H1 (cell line): ENCODE measurements around the gene RASGRP1. TPM values are rescaled to one million over a fixed set of nuclear protein-coding genes. Genes with fewer than 3 reads are reported as not detected.

Experiments
- ASH2L ChIP-seq: fragments of 200-600, 300-600 bp; sonication (generic); IDR thresholded peaks from one replicate; pipeline ENCODE4 v1.7.1; 2017; ENCODE audit warnings: low read length
- ATF2 ChIP-seq: IDR thresholded peaks from 2 replicates; pipeline ENCODE4 v1.6.1; 2012; ENCODE audit warnings: low read length, inconsistent platforms
- BRCA1 ChIP-seq: IDR thresholded peaks from 2 replicates; pipeline ENCODE4 v1.6.1; 2012; ENCODE audit warnings: low read depth, low read length, improper control_type of control experiment
- CTCF ChIP-seq, 3 experiments: IDR thresholded peaks; 1 replicate in 2 of 3; 2 replicates in 1 of 3; pipeline versions ENCODE4 v1.5.1 to v1.6.1; 2011; ENCODE audit warnings: low read length in 3 of 3, mild to moderate bottlenecking in 3 of 3, inconsistent platforms in 2 of 3, low read depth in 1 of 3, moderate library complexity in 1 of 3; ENCODE audit not compliant: insufficient read depth in 1 of 3; ENCODE audit errors: control extremely low read depth in 1 of 3
- EZH2 ChIP-seq: fragments of 200-600 bp; sonication (generic); IDR thresholded peaks from 2 replicates; pipeline ENCODE4 v1.7.1; 2012; ENCODE audit warnings: low read depth, mild to moderate bottlenecking, moderate library complexity, low read length, inconsistent platforms; ENCODE audit not compliant: severe bottlenecking
- RNF2 ChIP-seq: fragments of 200-900, 300-1000 bp; sonication (generic); IDR thresholded peaks from 2 replicates; pipeline ENCODE4 v1.7.1; 2016; ENCODE audit warnings: borderline replicate concordance, low read depth, mild to moderate bottlenecking, antibody characterized with exemption, low read length; ENCODE audit not compliant: poor library complexity, severe bottlenecking; ENCODE audit errors: missing control alignments
- RXRA ChIP-seq: IDR thresholded peaks from 2 replicates; pipeline ENCODE4 v1.6.1; 2011; ENCODE audit warnings: low read depth, mild to moderate bottlenecking, low read length, moderate library complexity; ENCODE audit not compliant: insufficient read depth
- TAF1 ChIP-seq: IDR thresholded peaks from 2 replicates; pipeline ENCODE4 v1.6.1; 2011; ENCODE audit warnings: mild to moderate bottlenecking, low read depth, low read length
- TBP ChIP-seq: IDR thresholded peaks from 2 replicates; pipeline ENCODE4 v1.6.1; 2011; ENCODE audit warnings: low read depth, low read length, improper control_type of control experiment
- polyA plus RNA-seq, 7 experiments: library from polyadenylated mRNA; depleted of rRNA in 3 of 7; stranded (reverse) in 5 of 7; unstranded in 2 of 7; fragments of >200 nt in 5 of 7; fragments of 200-250 nt in 2 of 7; gene quantifications; 1 replicate in 5 of 7; 2 replicates in 1 of 7; 4 replicates in 1 of 7; pipeline versions ENCODE4 v1.2.1 to v1.2.3, GENCODE V29; 2011 to 2013; ENCODE audit warnings: missing spikeins in 2 of 7, mixed read lengths in 2 of 7
- total RNA-seq: library from RNA; stranded (reverse); fragmentation: NEBNext Ultra II Directional; extraction: Animal tissue kit (Norgen Biotek cat#: 25700); gene quantifications from 2 replicates; pipeline ENCODE4 v1.2.1, GENCODE V29; 2021
- TF ChIP-seq, protein P1 (sequence below): IDR thresholded peaks from 2 replicates; pipeline ENCODE4 v1.6.1; 2011; ENCODE audit warnings: low read depth, mild to moderate bottlenecking, low read length; ENCODE audit not compliant: insufficient read depth
- TF ChIP-seq, protein P2 (sequence below): IDR thresholded peaks from 2 replicates; pipeline ENCODE4 v1.6.1; 2012; ENCODE audit warnings: inconsistent platforms

RASGRP1 gene
- total and polyA plus RNA-seq, 2 of the 8 experiments (the other 6 are each of a cell fraction or from before 2014, with no cell fraction given), result 1.1 to 2.1 TPM

DNA sequence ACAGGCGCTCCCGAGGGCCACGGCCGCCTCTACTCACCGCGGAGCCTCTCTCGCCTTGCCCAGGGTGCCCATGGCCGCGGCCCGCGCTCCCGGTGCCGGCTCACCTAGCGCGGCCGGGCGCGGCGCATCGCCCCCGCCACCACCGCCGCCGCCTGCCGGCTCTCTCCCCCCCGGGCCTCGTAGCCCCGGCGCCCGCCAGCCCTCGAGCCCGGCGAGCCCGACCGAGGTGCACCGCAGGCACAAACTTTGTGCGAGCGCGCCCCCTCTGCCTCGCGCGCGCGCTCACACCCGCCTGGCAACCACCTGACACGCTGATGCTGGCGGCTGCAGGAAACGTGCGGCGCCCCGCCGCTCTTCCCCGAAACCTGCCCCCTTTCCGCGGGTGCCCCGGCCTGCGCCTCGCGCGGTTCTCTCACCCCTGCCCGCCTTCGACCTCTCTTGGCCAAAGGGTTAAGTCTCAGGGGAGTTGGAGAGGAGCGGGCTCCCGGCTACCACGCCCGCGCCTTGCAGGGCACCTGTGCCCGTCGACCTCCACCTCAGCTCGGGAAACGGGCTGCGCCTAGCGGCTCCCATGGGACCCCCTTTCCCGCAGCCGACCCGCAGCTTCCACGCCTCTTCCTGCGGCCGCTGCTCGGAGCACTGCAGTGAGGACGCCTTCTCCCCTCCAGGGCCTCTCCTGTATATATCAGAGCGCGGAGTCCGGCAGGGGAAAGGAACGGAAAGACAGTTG is at the start of gene RASGRP1 (continued):
- TF ChIP-seq RXRA (no peak), BRCA1 (no peak), RNF2 (no peak), TBP (no peak), ASH2L (peak; percentile 18), ATF2 (no peak), EZH2 (peak; percentile 72), CTCF (IDR thresholded peaks at IDR 0.05; ENCODE audit: control extremely low read depth in 1 of 3, insufficient read depth in 1 of 3, low read depth in 1 of 3, low read length in 3 of 3) (peak; percentile 31 to 46 (median 41); a peak in 3 of 4 replicates), TAF1 (peak; percentile 64)
- TF ChIP-seq, protein P1, sequence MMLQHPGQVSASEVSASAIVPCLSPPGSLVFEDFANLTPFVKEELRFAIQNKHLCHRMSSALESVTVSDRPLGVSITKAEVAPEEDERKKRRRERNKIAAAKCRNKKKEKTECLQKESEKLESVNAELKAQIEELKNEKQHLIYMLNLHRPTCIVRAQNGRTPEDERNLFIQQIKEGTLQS, result no peak
- TF ChIP-seq, protein P2, sequence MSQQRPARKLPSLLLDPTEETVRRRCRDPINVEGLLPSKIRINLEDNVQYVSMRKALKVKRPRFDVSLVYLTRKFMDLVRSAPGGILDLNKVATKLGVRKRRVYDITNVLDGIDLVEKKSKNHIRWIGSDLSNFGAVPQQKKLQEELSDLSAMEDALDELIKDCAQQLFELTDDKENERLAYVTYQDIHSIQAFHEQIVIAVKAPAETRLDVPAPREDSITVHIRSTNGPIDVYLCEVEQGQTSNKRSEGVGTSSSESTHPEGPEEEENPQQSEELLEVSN, result peak; percentile 81
